Thyroid gland (tissue), 4 donors: ENCODE measurements around the gene PCIF1.

ENCODE experiments used
- CTCF ChIP-seq, 6 experiments: fragments of 200-600 bp in 3 of 6; fragments of 450-650 bp in 3 of 6; sonication (generic) in 3 of 6; IDR thresholded peaks; one replicate each; pipeline ENCODE4 v1.5.1; 2016 to 2019; ENCODE audit warnings: antibody characterized with exemption in 6 of 6, mild to moderate bottlenecking in 2 of 6, inconsistent platforms in 1 of 6, moderate library complexity in 1 of 6
- POLR2A ChIP-seq, 2 donors: fragments of 450-650 bp; IDR thresholded peaks; one replicate each; pipeline ENCODE4 v1.6.1; 2017; ENCODE audit warnings: antibody characterized with exemption in 2 of 2, mild to moderate bottlenecking in 2 of 2, moderate library complexity in 1 of 2

GRCh38 chr20:45910670-45911485, 23.6 kb upstream of the PCIF1 start:
- TF ChIP-seq CTCF (IDR thresholded peaks at IDR 0.05) (no peak), POLR2A (IDR thresholded peaks at IDR 0.05) (peak in 1 of 2 donors; percentile 36)
